Activated naive CD8-positive, alpha-beta T cell treated with anti-CD3 and anti-CD28 coated beads for 36 hours (primary cell): ENCODE results near the gene CDC14B. TPM values are rescaled to one million over a fixed set of nuclear protein-coding genes. Genes with fewer than 3 reads are reported as not detected.
"Not testable (repeated sequence)": the region's sequence is repeated elsewhere in the genome, so short reads cannot be mapped to it uniquely, and the experiment has no call there.

Experiments used
- DNase-seq: peaks from one replicate; pipeline ENCODE4 v3.0.0; 2021
- H3K27ac Mint-ChIP-seq: one replicate; pipeline ENCODE4 v1.8.0; 2022; ENCODE audit warnings: mild to moderate bottlenecking, moderate library complexity, mixed read lengths
- H3K27me3 Mint-ChIP-seq: one replicate; pipeline ENCODE4 v1.8.0; 2022; ENCODE audit warnings: mild to moderate bottlenecking, mixed read lengths
- H3K36me3 Mint-ChIP-seq: one replicate; pipeline ENCODE4 v1.8.0; 2021; ENCODE audit warnings: mild to moderate bottlenecking, mixed read lengths
- H3K4me1 Mint-ChIP-seq: one replicate; pipeline ENCODE4 v1.8.0; 2021; ENCODE audit warnings: mixed read lengths
- H3K4me3 Mint-ChIP-seq: one replicate; pipeline ENCODE4 v1.8.0; 2022; ENCODE audit warnings: mild to moderate bottlenecking, moderate library complexity, mixed read lengths
- H3K9me3 Mint-ChIP-seq: one replicate; pipeline ENCODE4 v1.8.0; 2022; ENCODE audit warnings: mixed read lengths
- total RNA-seq, 2 experiments: library from RNA; stranded (reverse); gene quantifications; one replicate each; pipeline ENCODE4 v1.2.3, GENCODE V29; 2021

The CDC14B gene
- total RNA-seq, 2 experiments from 2014 or later, result 0.56 to 0.70 TPM

DNA sequence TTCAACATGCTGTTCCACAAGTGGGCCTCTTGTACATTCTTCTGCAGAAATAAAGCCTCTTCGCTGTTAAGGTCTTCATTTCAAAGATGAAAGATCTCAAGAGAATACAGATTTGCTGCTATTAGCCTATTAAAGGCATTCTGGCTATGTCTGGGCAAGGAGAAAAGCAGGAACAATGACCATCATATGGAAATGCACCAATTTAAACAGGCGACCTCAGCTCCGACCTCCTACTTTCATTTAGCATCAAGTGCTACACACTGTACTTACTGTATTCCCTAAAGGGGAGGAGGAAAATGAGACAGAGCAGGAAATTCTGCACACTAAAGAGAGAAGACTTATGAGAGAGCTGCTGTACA, 104.9 kb downstream of the CDC14B start:
- Mint-ChIP-seq H3K4me1 (peaks cover 4% of the 10 kb centered on the region), H3K27ac (no peak overlapping the region), H3K9me3 (no peaks in the 10 kb centered on the region), H3K27me3 (no peaks in the 10 kb centered on the region), H3K4me3 (no peak overlapping the region), H3K36me3 (peaks cover 2% of the 10 kb centered on the region)
- no peak for DNase-seq

DNA sequence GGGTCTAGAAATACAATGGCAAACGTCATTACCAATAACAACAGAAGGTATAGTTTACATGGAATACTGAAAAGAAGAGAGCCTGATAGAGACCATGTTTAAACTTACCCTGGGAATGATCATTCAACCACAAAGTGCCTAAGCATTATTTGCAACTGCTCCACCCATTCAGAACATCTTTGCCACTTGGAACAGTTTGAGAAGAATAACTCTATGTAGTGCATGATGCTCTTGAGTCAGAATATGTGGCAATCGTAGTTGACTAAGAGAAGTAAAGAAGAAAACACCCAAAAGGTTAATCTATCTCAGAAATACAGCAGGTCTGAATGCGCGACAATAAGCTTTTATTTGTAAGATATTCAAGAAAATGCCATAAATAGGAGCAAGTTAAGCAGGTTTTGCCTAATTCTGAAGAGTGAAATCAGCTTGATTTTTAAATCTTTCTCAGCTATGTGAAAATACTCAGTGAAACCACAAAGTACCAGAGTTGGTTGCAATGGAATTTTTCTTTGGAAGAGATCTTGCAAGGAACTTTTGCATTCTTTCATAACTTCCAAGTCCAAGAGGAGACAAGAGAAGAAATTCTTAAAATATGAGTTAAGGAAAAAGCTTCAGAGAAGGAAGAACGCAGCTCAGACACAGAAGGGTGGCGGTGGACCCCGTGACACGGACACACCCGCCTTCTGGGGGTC, 105.4 kb downstream of the CDC14B start:
- H3K27me3 Mint-ChIP-seq, result no peaks in the 10 kb centered on the region
- DNase-seq, result no peak
- peaks cover 4% of the 10 kb centered on the region for H3K4me1 Mint-ChIP-seq
- peaks cover 2% of the 10 kb centered on the region for H3K36me3 Mint-ChIP-seq
- H3K27ac Mint-ChIP-seq, result no peak overlapping the region
- H3K9me3 Mint-ChIP-seq, result no peaks in the 10 kb centered on the region
- no peak overlapping the region for H3K4me3 Mint-ChIP-seq

DNA sequence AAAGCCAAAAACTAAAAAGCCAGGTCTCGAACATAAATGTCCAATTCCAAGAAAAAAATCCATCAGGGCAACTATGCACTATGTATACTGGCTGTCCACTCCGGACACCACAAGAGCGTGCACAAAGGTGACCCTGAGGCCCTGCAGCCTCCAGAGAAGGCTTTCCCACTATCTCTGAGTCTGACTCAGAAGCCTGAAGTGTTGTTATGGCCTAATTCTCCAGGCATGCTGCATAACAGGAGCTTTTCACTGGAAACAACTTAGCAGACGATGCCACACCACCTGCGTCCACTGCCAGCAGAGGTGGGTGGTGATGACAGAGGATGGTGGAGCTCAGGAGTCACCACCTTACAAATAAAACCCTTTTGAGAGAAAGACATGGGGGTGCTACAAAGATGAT, 106.0 kb downstream of the CDC14B start:
- no peak for DNase-seq
- Mint-ChIP-seq H3K27me3 (no peaks in the 10 kb centered on the region), H3K4me1 (peaks cover 4% of the 10 kb centered on the region), H3K4me3 (no peak overlapping the region), H3K9me3 (no peaks in the 10 kb centered on the region), H3K27ac (no peak overlapping the region), H3K36me3 (peaks cover 2% of the 10 kb centered on the region)

DNA sequence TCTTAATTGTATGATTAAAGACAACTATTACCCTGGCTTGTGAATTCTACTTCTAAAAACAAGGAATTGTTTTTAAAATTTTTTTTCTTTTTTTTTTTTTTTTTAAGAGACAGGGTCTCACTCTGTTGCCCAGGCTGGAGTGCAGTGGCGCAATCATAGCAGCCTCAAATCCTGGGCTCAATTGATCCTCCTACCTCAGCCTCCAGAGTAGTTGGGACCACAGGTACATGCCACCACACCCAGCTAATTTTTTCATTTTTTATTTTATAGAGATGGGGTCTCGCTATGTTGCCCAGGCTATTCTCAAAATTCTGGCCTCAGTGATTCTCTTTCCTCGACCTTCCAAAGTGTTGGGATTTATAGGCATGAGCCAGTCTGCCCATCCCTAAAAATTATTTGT, 107.4 kb downstream of the CDC14B start:
- H3K4me1 Mint-ChIP-seq, result peaks cover 4% of the 10 kb centered on the region
- H3K4me3 Mint-ChIP-seq, result no peak overlapping the region
- H3K36me3 Mint-ChIP-seq, result peaks cover 2% of the 10 kb centered on the region
- no peak overlapping the region for H3K27ac Mint-ChIP-seq
- H3K27me3 Mint-ChIP-seq, result no peaks in the 10 kb centered on the region
- DNase-seq, result no peak
- no peaks in the 10 kb centered on the region for H3K9me3 Mint-ChIP-seq

DNA sequence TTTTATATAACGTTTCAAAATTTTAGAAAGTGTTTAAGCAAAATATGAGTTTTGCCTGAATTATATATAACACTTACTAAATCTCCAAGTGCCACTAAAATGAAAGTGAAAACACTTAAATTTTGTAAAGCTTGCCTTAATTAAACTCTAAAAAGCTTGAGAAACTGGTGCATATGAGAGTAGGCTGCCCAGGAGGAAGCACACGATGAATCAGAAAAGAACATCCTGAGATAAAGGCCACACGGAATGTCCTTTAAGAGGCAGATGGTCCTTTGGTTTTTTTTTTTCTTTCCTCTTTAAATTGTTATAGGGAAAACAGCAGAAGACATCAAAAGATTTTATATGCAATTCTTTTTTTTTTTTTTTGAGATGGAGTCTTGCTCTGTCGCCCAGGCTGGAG, 109.4 kb downstream of the CDC14B start:
- H3K27ac Mint-ChIP-seq, result no peak overlapping the region
- peaks cover 2% of the 10 kb centered on the region for H3K36me3 Mint-ChIP-seq
- H3K4me1 Mint-ChIP-seq, result peaks cover 4% of the 10 kb centered on the region
- H3K27me3 Mint-ChIP-seq, result no peaks in the 10 kb centered on the region
- DNase-seq, result no peak
- no peaks in the 10 kb centered on the region for H3K9me3 Mint-ChIP-seq
- H3K4me3 Mint-ChIP-seq, result no peak overlapping the region

DNA sequence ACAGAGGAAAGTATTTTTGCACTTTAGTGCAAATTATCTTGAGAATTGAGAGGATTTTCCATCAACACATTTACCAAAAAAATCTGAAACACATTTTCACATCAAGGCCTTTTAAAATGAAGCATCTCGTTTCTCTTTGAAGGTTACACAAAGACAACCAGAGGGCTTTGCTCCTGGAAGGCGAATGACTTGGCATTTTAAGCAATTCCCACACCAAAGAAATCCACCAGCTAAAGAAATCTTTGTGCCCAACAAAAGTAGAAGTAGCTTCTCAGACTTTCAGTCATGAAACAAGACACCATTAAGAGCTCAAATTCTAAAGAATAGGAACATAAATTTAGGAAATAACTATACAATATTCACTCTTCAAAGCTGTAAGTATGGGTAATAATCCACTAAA, 109.8 kb downstream of the CDC14B start:
- Mint-ChIP-seq H3K27ac (no peak overlapping the region), H3K4me3 (no peak overlapping the region), H3K36me3 (peaks cover 2% of the 10 kb centered on the region), H3K27me3 (no peaks in the 10 kb centered on the region), H3K9me3 (no peaks in the 10 kb centered on the region), H3K4me1 (peaks cover 4% of the 10 kb centered on the region)
- no peak for DNase-seq

DNA sequence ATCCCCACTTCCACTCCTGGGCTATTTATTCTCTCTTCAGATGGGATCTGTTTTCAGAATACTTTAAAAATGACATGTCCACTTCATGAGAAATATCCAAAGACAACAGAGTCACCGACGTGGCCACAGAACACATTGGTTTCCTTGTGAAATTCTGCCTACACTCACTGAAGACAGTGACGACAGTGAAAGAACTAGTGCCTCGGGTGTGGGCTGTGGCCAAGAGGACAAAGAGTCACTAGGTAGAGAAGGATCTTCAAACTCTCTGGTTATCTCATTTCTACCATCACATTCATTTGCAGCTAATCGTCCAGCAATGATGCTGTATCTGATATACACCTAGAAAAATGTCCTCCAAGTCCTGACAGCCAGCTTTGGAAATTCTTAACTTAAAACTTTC, 110.6 kb downstream of the CDC14B start:
- no peaks in the 10 kb centered on the region for H3K27me3 Mint-ChIP-seq
- no peak overlapping the region for H3K27ac Mint-ChIP-seq
- no peak overlapping the region for H3K4me3 Mint-ChIP-seq
- H3K36me3 Mint-ChIP-seq, result peaks cover 2% of the 10 kb centered on the region
- H3K4me1 Mint-ChIP-seq, result peaks cover 4% of the 10 kb centered on the region
- DNase-seq, result no peak
- no peaks in the 10 kb centered on the region for H3K9me3 Mint-ChIP-seq

DNA sequence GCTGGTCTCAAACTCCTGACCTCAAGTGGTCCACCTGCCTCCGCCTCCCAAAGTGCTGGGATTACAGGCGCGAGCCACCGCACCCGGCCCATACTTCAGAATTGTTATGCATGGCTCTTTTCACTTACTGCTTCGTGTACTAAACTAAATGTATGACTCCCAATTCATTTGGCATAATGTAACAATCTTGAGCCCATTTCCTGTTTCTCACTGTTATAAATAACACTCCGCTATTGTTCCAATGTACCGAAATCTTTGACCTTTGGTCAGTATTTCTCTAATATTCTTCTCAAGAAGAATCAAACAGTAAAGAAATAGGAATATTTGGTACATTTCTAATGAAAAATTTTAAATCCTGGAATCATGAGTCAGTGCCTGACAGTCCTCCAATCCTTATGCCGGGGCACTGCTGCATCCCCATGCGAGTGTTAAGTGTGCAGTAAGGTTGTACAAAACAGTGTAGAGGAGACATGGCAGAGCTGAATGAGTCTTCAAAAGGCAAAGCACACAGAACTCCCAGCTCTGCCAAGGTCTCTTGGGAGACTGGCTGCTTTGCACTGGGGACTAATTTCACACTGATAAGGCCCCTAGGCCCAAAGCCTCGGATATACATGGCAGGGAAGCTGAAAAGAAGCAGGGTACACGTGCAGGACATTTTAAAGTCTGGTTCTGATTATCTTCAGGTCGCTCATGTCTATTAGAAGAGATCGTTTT, 111.3 kb downstream of the CDC14B start:
- Mint-ChIP-seq H3K4me1 (peaks cover 4% of the 10 kb centered on the region), H3K36me3 (peaks cover 4% of the 10 kb centered on the region), H3K27ac (no peak overlapping the region)

DNA sequence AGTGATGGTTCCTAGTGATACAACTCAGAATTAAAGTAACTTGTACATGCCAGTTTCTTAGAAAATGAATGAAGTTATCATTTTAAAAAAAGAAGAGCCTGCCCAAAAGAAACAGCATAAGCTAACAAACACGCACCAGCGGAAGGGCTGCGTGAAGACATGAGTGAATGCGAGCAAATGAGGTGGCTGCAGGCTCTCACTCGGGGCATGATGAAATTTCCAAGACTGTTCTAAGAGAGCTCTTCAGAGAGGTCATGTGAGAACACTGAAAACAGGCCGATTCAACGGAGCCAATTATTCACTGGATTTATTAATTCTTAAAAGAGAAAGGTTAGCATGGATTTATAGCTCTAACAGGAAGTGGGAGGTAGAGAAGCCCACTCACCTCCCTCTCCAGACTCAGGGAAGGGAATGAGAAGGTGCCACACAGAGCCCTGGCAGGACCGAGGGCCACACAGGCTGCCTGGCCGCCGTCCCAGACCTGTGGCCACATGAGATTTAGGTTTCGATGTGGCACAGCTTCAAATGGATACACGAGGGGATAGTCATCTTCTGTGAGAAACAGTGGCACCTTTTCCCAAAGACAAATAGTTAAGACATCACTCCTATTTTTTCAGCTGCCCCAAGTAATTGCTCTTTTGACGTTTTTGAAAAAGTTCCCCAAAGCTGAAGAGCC, 114.2 kb downstream of the CDC14B start:
- Mint-ChIP-seq H3K27me3 (no peaks in the 10 kb centered on the region), H3K27ac (no peak overlapping the region)

More for the DNA sequence above, 111.3 kb downstream of the CDC14B start:
- no peaks in the 10 kb centered on the region for H3K9me3 Mint-ChIP-seq
- DNase-seq, result no peak
- no peaks in the 10 kb centered on the region for H3K27me3 Mint-ChIP-seq
- no peak overlapping the region for H3K4me3 Mint-ChIP-seq

DNA sequence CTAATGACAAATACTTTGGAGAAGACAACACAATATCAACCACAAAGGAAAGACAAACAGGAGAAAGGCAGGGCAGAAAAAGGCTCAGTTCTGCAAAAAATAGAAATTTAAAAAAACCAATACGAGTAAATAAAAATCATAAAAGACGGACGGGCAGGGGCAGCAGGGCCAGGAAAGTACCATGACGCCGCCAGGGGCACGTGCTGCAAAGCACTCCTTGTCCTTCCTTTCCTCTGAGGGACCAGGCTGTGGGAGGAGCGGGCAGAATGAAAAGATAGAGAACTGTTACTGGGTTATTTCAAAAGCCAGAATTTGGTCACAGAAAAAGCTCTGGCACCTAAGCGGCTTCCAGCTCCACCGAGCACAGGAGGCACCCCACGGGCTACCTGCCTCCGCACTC, 115.7 kb downstream of the CDC14B start:
- Mint-ChIP-seq H3K4me3 (no peak overlapping the region), H3K27me3 (no peaks in the 10 kb centered on the region), H3K9me3 (no peaks in the 10 kb centered on the region), H3K4me1 (no peaks in the 10 kb centered on the region), H3K27ac (no peak overlapping the region), H3K36me3 (peaks cover 4% of the 10 kb centered on the region)
- no peak for DNase-seq

More for the DNA sequence above, 114.2 kb downstream of the CDC14B start:
- Mint-ChIP-seq H3K9me3 (no peaks in the 10 kb centered on the region), H3K4me1 (peaks cover 4% of the 10 kb centered on the region), H3K36me3 (peaks cover 4% of the 10 kb centered on the region), H3K4me3 (no peak overlapping the region)
- DNase-seq, result no peak

DNA sequence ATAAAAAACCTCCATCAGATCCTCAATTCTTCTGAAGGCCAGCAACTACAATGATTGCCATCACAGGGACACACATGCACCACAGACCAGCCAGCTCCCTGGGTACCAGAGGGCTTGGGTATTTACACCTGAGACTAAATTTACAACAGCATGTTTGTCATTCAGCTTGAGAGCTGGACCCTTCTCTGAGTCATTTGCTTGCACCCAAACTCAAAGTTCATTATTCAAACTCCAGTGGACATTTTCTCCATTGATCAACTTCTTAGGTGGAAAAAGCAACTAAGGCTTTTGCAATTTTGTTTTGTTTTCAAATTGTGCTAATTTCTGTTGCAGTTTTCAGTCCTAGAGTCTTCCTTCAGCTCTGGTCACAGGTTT, 116.3 kb downstream of the CDC14B start:
- H3K27ac Mint-ChIP-seq, H3K27me3 Mint-ChIP-seq, H3K9me3 Mint-ChIP-seq, H3K36me3 Mint-ChIP-seq, DNase-seq, H3K4me1 Mint-ChIP-seq, H3K4me3 Mint-ChIP-seq: not testable (repeated sequence)

DNA sequence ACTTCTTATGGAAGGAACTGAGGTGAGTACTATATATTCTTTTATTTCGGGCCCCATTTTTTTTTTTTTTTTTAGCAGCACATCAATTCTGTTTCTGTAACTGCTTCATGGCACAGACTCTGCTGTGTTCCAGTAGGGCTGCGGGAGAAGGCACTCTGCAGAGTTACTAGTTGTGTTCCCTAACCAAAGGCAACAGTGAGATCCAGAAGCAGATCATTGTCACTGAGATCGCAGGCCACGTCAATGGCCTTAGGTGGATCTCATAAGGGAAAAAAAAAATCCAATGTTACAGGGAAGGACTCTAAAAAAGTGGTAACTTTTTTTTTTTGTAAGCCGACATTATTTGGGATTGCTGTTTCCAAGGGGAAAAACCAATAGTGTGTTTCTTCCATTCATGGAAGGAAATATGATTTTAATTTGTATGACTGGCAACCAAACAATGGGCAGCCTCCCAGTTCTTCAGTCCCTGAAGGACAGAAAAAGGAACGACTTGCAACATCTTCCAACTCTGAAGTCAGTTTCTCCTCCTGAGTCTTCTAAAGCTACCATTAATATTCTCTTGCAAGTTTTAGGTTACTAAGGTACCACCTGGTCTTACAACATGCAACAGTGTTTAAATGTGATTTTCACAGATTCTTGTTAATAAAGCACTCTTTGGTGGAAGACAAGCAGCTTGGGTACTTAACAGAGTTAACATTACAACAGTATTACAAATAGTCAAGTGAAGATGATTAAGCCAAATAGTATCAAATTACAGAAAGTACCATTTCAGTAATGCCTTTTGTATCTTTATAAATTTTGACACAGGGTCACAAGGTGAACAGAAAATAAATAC, 116.9 kb downstream of the CDC14B start:
- no peak overlapping the region for H3K4me3 Mint-ChIP-seq
- H3K27ac Mint-ChIP-seq, result no peak overlapping the region
- no peaks in the 10 kb centered on the region for H3K4me1 Mint-ChIP-seq
- no peak for DNase-seq
- peaks cover 4% of the 10 kb centered on the region for H3K36me3 Mint-ChIP-seq
- H3K27me3 Mint-ChIP-seq, result no peaks in the 10 kb centered on the region
- no peaks in the 10 kb centered on the region for H3K9me3 Mint-ChIP-seq

DNA sequence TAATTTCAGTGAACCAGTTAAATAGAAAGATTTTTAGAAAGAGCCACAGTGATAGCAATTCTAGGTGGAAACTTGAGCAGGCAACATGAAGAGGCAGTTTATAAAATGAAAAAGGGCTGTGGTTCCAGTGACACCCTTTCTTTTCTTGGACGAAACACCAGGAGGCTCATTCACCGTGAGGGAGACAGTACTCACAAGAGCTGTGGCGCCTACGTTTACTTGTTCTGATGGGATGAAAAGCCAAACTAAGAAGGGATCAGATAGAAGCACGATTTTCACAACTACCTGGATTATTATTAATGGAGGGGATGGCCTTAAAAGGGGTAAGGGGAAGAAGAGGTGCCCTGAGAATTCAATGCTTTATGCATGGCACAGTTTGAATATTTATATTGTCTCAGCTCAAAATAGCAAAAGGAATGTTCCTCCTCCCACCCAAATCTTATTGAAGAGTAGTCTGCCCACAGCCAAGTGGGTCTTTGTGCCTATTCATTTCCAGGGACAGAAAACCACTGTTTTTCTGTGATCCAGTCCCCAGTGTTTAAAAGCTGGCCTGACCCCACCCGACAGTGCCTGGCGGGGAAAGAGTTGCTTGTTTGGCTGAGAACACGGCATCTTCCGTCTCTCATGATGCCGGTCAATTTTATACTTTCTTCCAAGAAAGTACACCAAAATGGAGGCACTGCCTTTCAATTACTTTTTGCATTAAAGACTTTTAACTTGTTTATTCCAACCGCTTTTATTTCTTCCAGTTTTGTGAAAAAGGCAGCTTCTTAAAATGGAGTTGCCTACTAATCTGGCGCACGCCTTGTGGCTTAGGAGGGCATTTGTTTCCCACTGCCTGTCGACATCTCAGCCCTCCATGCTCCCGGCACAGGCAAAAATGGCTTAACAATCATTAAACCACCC, 117.8 kb downstream of the CDC14B start:
- H3K27me3 Mint-ChIP-seq, result no peaks in the 10 kb centered on the region
- H3K4me1 Mint-ChIP-seq, result no peaks in the 10 kb centered on the region
- no peak overlapping the region for H3K4me3 Mint-ChIP-seq
- no peak for DNase-seq
- peaks cover 4% of the 10 kb centered on the region for H3K36me3 Mint-ChIP-seq
- H3K9me3 Mint-ChIP-seq, result no peaks in the 10 kb centered on the region
- no peak overlapping the region for H3K27ac Mint-ChIP-seq
